Liver (tissue), 3 donors: ENCODE data around the gene MARK3.

Source experiments
- ATF3 ChIP-seq: IDR thresholded peaks from 2 replicates; pipeline ENCODE4 v1.6.1; 2016; ENCODE audit warnings: antibody characterized with exemption
- CTCF ChIP-seq: fragments of 150-350 bp; IDR thresholded peaks from 2 replicates; pipeline ENCODE4 v1.5.1; 2017; ENCODE audit warnings: improper control_type of control experiment, low read depth, low read length; ENCODE audit not compliant: missing input control
- EGR1 ChIP-seq, 2 donors: IDR thresholded peaks; 2 replicates each; pipeline ENCODE4 v1.6.1; 2016 to 2018; ENCODE audit warnings: antibody characterized with exemption in 2 of 2, low read depth in 2 of 2
- FOXA1 ChIP-seq: IDR thresholded peaks from 2 replicates; pipeline ENCODE4 v1.6.1; 2016; ENCODE audit warnings: antibody characterized with exemption
- FOXA2 ChIP-seq: IDR thresholded peaks from 2 replicates; pipeline ENCODE4 v1.6.1; 2016; ENCODE audit warnings: antibody characterized with exemption
- JUND ChIP-seq, 2 donors: IDR thresholded peaks; 2 replicates each; pipeline ENCODE4 v1.6.1; 2016; ENCODE audit warnings: antibody characterized with exemption in 2 of 2
- MAX ChIP-seq: IDR thresholded peaks from 2 replicates; pipeline ENCODE4 v1.6.1; 2016; ENCODE audit warnings: antibody characterized with exemption
- NR2F2 ChIP-seq: IDR thresholded peaks from 2 replicates; pipeline ENCODE4 v1.6.1; 2016; ENCODE audit warnings: antibody characterized with exemption
- RAD21 ChIP-seq, 2 donors: IDR thresholded peaks; 2 replicates each; pipeline ENCODE4 v1.6.1; 2016; ENCODE audit warnings: antibody characterized with exemption in 2 of 2, mild to moderate bottlenecking in 2 of 2
- REST ChIP-seq: IDR thresholded peaks from 2 replicates; pipeline ENCODE4 v1.6.1; 2016; ENCODE audit warnings: antibody characterized with exemption, mild to moderate bottlenecking
- RXRA ChIP-seq, 2 donors: IDR thresholded peaks; 2 replicates each; pipeline ENCODE4 v1.6.1; 2017 to 2018; ENCODE audit warnings: antibody characterized with exemption in 2 of 2, mild to moderate bottlenecking in 1 of 2
- TAF1 ChIP-seq: conservative IDR thresholded peaks from 2 replicates; pipeline ENCODE4 v1.6.1; 2016; ENCODE audit warnings: antibody characterized with exemption, mild to moderate bottlenecking
- ZBTB33 ChIP-seq: IDR thresholded peaks from 2 replicates; pipeline ENCODE4 v1.6.1; 2016; ENCODE audit warnings: antibody characterized with exemption
- donor health status: healthy.
- donor health status: healthy.

GRCh38 chr14:103527408-103528145 is 142.4 kb downstream of the MARK3 start:
- TF ChIP-seq CTCF (no peak), TAF1 (no peak), REST (no peak), RAD21 (IDR thresholded peaks at IDR 0.05) (no peak), ZBTB33 (no peak), NR2F2 (no peak), MAX (no peak), FOXA2 (no peak), RXRA (IDR thresholded peaks at IDR 0.05) (no peak), ATF3 (no peak), JUND (IDR thresholded peaks at IDR 0.05) (no peak), EGR1 (IDR thresholded peaks at IDR 0.05; ENCODE audit: low read depth in 2 of 2) (no peak), FOXA1 (no peak)
